ENCODE results near the gene KANSL1L. TPM values are rescaled to one million over a fixed set of nuclear protein-coding genes. Genes with fewer than 3 reads are reported as not detected.

Gene KANSL1L, protein sequence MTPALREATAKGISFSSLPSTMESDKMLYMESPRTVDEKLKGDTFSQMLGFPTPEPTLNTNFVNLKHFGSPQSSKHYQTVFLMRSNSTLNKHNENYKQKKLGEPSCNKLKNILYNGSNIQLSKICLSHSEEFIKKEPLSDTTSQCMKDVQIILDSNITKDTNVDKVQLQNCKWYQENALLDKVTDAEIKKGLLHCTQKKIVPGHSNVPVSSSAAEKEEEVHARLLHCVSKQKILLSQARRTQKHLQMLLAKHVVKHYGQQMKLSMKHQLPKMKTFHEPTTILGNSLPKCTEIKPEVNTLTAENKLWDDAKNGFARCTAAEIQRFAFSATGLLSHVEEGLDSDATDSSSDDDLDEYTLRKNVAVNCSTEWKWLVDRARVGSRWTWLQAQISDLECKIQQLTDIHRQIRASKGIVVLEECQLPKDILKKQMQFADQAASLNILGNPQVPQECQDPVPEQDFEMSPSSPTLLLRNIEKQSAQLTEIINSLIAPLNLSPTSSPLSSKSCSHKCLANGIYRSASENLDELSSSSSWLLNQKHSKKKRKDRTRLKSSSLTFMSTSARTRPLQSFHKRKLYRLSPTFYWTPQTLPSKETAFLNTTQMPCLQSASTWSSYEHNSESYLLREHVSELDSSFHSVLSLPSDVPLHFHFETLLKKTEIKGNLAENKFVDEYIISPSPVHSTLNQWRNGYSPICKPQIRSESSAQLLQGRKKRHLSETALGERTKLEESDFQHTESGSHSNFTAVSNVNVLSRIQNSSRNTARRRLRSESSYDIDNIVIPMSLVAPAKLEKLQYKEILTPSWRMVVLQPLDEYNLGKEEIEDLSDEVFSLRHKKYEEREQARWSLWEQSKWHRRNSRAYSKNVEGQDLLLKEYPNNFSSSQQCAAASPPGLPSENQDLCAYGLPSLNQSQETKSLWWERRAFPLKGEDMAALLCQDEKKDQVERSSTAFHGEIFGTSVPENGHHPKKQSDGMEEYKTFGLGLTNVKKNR
- total RNA-seq (2022; extraction: Qiagen RNA extraction) = 0.43 to 0.67 TPM (median 0.50 TPM) in 5 replicates

DNA sequence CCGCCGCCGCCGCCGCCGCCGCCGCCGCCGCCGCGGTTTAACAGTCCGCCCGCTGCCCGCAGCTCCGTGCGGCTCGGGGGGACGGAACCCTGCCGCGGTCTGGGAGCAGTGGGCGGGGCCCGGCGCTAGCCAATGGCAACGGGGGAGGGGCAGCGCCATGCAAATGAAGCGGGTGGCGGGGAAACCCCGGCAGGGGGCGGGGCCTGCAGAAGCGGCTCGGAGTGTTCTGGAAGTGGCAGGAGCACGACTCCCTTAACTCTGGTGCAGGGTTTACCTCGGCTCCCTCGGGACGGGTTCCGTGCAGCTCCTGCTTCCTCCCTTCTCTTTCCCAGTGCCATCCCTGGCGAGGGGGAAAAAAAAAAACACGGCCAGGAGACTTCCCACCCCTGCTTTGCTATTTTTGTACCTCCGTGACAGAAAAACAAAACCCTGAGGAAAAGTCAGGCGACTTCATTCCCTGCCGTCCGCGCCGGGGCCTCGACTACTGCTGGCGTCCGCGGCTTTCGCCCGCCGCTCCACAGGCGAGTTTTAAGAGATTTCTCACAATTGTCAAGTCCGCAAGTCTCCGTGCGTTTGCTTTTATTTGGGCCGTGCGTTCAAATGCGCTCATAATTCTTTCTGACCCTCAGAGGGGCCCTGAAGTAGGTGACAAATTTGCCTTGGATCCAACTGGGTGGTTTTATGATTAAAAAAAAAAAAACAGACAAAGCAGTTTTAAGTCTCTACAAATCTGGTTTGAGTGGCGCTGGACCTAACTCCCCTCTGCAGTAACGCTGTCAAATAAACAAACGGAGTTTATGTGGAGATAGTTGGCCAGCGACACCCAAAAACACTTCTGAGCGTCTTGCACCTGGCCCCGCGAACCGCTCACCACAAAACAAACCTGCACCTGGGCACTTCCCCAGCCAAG, at the start of gene KANSL1L:
Gene KANSL1L, minus strand, starts transcription at position 101 of the 910 bp plus-strand sequence. CDS start 16,827 bp downstream, outside the sequence.

DNA sequence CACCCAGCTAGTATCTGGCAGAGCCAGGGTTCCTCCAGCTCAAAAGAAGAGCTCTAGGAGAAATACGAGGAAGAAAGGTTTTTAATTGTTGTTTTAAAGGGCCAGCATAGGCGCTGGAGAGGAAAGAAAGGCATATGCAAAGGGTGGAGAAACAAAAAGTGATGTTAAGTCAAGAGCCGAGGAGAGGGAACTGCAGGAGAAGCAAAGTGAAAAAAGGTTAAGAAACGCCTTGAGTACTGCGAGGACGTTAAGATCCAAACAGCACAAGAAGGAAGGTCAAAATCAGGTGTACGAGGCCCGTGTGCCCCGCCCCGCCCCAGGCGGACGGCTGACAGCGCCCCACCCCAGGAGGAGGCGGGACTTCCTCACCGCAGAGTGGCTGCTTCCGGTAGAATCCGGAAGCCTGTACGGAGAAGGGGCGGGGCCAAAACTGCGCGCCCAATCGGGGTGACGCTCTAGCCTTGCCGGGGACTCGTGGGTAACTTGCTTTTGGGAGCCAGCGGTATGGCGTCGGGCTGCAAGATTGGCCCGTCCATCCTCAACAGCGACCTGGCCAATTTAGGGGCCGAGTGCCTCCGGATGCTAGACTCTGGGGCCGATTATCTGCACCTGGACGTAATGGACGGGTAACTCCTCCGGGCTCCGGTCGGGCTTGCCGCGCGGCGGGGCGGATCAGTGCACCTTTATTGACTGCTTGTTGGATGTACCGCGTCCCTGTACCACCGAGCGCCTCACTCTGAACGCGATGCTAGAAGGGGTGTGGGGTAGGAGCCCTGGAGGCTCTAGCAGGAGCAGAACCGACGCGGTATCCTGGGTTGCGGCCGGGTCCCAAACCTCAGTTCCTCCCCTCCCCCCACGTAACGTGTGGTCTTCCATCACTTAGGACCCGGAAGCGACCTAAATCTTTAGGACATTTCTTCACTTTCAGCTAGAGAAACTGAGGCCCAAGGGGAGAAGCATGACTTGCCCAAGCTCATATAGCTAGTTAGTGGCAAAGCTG, 168.8 kb downstream of the KANSL1L start, which contains the start of gene RPE:
Gene RPE, plus strand, starts transcription at position 481 of the 1,000 bp plus-strand sequence. Its CDS starts 24 bp downstream, at position 505.

Other genes with a start within 250 kb of the KANSL1L start
- gene RPE, start 168.8 kb downstream of the KANSL1L start, total RNA-seq (2022; extraction: Qiagen RNA extraction) = 54.6 to 77.8 TPM (median 63.5 TPM) in 5 replicates
- gene ACADL, start 54.0 kb upstream of the KANSL1L start, total RNA-seq (2022; extraction: Qiagen RNA extraction) = 0.03 to 0.08 TPM (median 0.07 TPM) in 3 of 5 replicates, not detected in the others
- gene MYL1, start 143.8 kb upstream of the KANSL1L start, total RNA-seq (2022; extraction: Qiagen RNA extraction) = not detected in 5 replicates